T-helper 17 cell (primary cell): ENCODE measurements around the gene MSH6. TPM values are rescaled to one million over a fixed set of nuclear protein-coding genes. Genes with fewer than 3 reads are reported as not detected.

Experiments used
- ATAC-seq: fragments of 150-1000 bp; cut with Tn5 transposase; 2 replicates; pipeline ENCODE4 v1.10.0; 2021; ENCODE audit warnings: mild to moderate bottlenecking, moderate library complexity
- DNase-seq, 3 donors: peaks; one replicate each; pipeline versions ENCODE4 v3.0.0 to v3.0.0-alpha.2; 2020 to 2021
- H3K9me3 ChIP-seq: one replicate; pipeline ENCODE4 v1.7.0; 2013; ENCODE audit warnings: low read length, mild to moderate bottlenecking; ENCODE audit not compliant: control insufficient read depth, poor library complexity, severe bottlenecking
- H3K27ac Mint-ChIP-seq: one replicate; pipeline ENCODE4 v1.8.0; 2022; ENCODE audit warnings: mild to moderate bottlenecking, moderate library complexity, mixed read lengths
- H3K27me3 Mint-ChIP-seq: one replicate; pipeline ENCODE4 v1.8.0; 2022; ENCODE audit warnings: mixed read lengths
- H3K36me3 Mint-ChIP-seq: one replicate; pipeline ENCODE4 v1.8.0; 2022; ENCODE audit warnings: low read depth, mixed read lengths
- H3K4me1 Mint-ChIP-seq: one replicate; pipeline ENCODE4 v1.8.0; 2022; ENCODE audit warnings: mild to moderate bottlenecking, mixed read lengths
- H3K4me3 Mint-ChIP-seq: one replicate; pipeline ENCODE4 v1.8.0; 2022; ENCODE audit warnings: mild to moderate bottlenecking, moderate library complexity, mixed read lengths
- total RNA-seq, 4 donors: library from RNA in 2 of 4; stranded (reverse) in 2 of 4; gene quantifications; one replicate each; pipeline ENCODE4 v1.2.3 and lab custom pipeline; 2022 to 2026

The MSH6 gene, protein sequence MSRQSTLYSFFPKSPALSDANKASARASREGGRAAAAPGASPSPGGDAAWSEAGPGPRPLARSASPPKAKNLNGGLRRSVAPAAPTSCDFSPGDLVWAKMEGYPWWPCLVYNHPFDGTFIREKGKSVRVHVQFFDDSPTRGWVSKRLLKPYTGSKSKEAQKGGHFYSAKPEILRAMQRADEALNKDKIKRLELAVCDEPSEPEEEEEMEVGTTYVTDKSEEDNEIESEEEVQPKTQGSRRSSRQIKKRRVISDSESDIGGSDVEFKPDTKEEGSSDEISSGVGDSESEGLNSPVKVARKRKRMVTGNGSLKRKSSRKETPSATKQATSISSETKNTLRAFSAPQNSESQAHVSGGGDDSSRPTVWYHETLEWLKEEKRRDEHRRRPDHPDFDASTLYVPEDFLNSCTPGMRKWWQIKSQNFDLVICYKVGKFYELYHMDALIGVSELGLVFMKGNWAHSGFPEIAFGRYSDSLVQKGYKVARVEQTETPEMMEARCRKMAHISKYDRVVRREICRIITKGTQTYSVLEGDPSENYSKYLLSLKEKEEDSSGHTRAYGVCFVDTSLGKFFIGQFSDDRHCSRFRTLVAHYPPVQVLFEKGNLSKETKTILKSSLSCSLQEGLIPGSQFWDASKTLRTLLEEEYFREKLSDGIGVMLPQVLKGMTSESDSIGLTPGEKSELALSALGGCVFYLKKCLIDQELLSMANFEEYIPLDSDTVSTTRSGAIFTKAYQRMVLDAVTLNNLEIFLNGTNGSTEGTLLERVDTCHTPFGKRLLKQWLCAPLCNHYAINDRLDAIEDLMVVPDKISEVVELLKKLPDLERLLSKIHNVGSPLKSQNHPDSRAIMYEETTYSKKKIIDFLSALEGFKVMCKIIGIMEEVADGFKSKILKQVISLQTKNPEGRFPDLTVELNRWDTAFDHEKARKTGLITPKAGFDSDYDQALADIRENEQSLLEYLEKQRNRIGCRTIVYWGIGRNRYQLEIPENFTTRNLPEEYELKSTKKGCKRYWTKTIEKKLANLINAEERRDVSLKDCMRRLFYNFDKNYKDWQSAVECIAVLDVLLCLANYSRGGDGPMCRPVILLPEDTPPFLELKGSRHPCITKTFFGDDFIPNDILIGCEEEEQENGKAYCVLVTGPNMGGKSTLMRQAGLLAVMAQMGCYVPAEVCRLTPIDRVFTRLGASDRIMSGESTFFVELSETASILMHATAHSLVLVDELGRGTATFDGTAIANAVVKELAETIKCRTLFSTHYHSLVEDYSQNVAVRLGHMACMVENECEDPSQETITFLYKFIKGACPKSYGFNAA (N-terminal part only)
- total RNA-seq, result 10 to 100 TPM; 24.2 to 27.8 TPM
- total RNA-seq (lab: John Stamatoyannopoulos, UW), result 74.2 to 134 reads per million in 2 donors

DNA sequence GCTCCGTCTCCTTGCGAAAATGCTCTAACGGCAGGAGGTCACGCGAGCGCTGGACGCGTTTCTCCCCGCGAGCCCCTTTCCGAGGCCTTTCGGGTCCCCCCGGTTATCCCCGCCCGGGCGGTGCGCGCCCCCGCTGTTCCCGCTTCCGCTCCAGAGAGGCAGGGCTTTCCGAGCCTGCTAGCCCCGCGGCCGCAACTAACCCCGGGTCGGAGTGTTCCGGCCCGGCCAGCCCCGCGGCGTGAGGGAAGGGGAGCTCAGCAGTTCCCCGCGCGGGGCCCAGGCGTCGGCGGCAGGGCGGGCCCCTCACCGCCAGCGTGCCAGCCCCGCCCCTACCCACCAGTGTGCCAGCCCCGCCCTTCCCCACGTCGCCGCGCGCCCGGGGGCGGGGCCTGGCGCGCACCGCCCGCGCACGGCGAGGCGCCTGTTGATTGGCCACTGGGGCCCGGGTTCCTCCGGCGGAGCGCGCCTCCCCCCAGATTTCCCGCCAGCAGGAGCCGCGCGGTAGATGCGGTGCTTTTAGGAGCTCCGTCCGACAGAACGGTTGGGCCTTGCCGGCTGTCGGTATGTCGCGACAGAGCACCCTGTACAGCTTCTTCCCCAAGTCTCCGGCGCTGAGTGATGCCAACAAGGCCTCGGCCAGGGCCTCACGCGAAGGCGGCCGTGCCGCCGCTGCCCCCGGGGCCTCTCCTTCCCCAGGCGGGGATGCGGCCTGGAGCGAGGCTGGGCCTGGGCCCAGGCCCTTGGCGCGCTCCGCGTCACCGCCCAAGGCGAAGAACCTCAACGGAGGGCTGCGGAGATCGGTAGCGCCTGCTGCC, at the start of gene MSH6:
MSH6 (plus strand) TSS at position 475 of the 815 bp plus-strand sequence; CDS start at position 564, 89 bp downstream.
- peak; percentile 87 to 91 (median 91) for DNase-seq
- ATAC-seq, result peak; percentile 93
- no peaks in the 10 kb centered on the region for H3K27me3 Mint-ChIP-seq
- H3K4me1 Mint-ChIP-seq, result peaks cover 11% of the 10 kb centered on the region
- no peaks in the 10 kb centered on the region for H3K9me3 ChIP-seq
- H3K27ac Mint-ChIP-seq, result peak within 1 kb of the TSS; percentile 72
- peak within 1 kb of the TSS; percentile 96 for H3K4me3 Mint-ChIP-seq
- peaks cover 2% of the 10 kb centered on the region for H3K36me3 Mint-ChIP-seq

DNA sequence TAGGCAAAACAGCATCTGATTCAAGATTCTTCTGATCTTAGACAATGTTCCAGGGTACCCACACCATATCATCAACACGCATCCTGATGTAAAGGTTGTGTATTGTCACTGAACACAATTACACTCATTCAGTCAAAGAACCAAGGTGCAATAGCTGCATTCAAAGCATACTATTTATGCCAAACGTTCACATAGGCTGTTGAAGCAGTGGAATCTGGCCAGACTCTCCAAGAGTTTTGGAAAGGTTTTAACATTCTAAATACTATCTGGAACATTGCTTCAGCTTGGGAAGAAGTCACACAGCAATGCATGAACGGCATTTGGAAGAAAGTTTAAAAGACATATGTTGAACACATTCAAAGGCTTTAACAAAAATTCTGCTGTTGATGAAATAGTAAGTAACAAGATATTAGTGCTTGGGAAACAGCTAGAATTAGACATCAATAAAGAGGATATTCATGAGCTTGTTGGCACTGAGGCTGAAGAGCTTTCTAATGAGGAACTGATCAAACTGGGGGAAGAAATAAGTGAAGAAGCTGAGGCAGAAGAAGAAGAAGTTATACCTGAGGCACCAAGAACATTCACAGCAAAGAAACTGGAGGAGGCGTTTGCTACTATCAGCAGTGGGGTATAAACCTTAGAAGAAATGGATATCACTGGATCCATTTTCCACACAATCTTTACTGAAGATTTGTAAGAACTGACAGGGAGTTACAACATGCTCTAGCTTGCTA, 47.6 kb upstream of the MSH6 start:
- peaks cover 6% of the 10 kb centered on the region for H3K4me1 Mint-ChIP-seq

DNA sequence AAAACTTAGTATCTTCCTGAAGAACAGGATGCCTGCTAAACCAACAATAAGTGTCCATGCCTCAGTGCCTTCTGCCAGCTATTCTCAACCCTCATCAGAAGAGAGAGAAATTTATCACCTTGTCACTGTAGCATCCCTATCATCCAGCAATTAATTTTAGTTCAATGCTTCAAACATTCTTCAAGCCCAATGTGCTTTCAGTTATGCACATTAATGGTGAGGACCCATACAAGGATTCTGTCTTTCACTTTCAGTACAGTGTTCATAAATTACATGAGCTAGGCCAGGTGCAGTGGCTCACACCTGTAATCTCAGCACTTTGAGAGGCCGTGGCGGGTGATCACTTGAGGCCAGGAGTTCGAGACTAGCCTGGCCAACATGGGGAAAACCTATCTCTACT, 47.0 kb upstream of the MSH6 start:
- H3K9me3 ChIP-seq, result no peaks in the 10 kb centered on the region
- H3K36me3 Mint-ChIP-seq, result peaks cover 2% of the 10 kb centered on the region
- H3K4me1 Mint-ChIP-seq, result peaks cover 6% of the 10 kb centered on the region
- no peak overlapping the region for H3K27ac Mint-ChIP-seq
- no peak overlapping the region for H3K4me3 Mint-ChIP-seq
- H3K27me3 Mint-ChIP-seq, result peaks cover 19% of the 10 kb centered on the region
- no peak for DNase-seq
- no peak for ATAC-seq

More for the DNA sequence above, 47.6 kb upstream of the MSH6 start:
- Mint-ChIP-seq H3K4me3 (no peak overlapping the region), H3K36me3 (peaks cover 2% of the 10 kb centered on the region), H3K27ac (no peak overlapping the region), H3K27me3 (peaks cover 19% of the 10 kb centered on the region)
- DNase-seq, result no peak
- no peak for ATAC-seq
- H3K9me3 ChIP-seq, result no peaks in the 10 kb centered on the region

DNA sequence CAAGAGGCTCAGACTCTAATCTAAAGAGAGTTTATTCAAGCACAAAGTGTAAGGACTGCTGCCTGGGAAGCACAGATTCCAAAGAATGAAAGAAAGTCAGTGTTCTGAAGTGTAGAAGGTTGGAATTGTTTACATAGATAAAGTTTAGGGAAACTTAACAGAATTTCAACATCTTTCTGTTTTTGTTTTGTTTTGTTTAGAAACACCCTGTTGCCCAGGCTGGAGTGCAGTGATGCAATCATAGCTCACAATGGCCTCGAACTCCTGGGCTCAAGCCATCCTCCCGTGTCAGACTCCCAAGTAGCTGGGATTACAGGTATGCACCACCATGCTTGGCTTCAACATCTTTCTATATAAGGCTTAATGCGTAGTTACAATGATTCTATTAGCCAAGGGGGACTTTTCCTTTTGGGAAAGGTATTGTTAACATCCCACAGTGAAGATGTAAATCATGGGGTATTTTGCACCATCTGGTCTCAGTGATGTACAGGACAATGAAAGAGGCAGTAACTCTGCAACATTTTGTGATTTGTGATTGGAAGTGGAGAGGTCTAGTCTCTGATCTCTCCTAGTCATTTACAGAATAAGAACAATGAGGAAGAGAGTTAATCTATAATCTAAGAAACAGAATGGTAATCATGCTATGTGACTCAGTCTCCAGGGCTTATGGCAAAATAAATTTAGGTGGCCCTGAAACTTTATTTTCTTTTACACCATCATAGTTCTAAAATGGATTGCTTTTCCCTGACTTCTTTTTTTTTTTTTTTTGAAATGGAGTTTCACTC, 45.6 kb upstream of the MSH6 start:
- Mint-ChIP-seq H3K4me1 (peaks cover 9% of the 10 kb centered on the region), H3K27ac (no peak overlapping the region), H3K36me3 (peaks cover 2% of the 10 kb centered on the region), H3K4me3 (no peak overlapping the region), H3K27me3 (peaks cover 25% of the 10 kb centered on the region)
- ATAC-seq (no peak), DNase-seq (no peak)
- no peaks in the 10 kb centered on the region for H3K9me3 ChIP-seq

DNA sequence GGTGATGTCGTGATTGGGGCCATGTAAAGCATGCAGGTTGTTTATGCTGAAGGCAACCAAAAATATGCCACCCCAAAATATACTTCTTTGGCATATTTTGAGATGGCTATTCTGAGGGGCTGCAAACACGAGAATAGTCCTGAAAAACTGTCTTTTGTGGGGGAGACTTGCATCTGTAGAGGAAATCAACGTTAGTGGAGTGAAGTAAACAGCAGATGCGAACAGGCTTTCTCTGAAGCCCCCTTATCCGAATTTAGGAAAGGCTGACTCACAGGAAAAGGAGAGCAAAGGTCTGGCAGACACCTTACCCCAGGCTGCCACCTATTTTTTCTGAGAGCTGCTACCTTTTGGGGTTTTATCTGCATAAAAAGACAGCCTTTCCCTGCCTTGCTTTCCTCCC, 44.6 kb upstream of the MSH6 start:
- no peaks in the 10 kb centered on the region for H3K9me3 ChIP-seq
- DNase-seq (no peak), ATAC-seq (no peak)
- Mint-ChIP-seq H3K4me1 (peaks cover 10% of the 10 kb centered on the region), H3K27ac (no peak overlapping the region), H3K27me3 (peaks cover 27% of the 10 kb centered on the region), H3K36me3 (peaks cover 2% of the 10 kb centered on the region), H3K4me3 (no peak overlapping the region)

DNA sequence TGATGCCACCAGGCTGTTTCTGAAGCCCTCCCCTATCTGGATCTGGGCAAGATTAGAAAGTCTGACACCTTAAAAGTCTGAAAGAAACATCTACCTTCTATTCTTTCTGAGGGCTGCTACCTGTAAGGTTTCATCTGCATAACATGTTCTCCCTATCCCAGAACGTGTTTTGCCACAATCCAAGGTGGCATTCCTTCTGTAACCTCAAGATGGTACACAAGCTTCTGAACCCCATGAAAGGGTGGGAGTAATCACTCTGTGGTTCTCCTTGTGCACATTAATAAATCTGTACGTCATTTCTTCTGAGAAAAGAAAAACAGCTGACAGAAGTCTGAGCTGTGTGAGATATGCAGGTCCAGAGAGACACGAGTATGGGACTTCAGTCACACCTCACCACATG, 41.8 kb upstream of the MSH6 start:
- Mint-ChIP-seq H3K4me3 (no peak overlapping the region), H3K27ac (no peak overlapping the region), H3K36me3 (no peaks in the 10 kb centered on the region), H3K4me1 (peaks cover 8% of the 10 kb centered on the region), H3K27me3 (peaks cover 29% of the 10 kb centered on the region)
- no peak for DNase-seq
- H3K9me3 ChIP-seq, result no peaks in the 10 kb centered on the region
- ATAC-seq, result no peak

DNA sequence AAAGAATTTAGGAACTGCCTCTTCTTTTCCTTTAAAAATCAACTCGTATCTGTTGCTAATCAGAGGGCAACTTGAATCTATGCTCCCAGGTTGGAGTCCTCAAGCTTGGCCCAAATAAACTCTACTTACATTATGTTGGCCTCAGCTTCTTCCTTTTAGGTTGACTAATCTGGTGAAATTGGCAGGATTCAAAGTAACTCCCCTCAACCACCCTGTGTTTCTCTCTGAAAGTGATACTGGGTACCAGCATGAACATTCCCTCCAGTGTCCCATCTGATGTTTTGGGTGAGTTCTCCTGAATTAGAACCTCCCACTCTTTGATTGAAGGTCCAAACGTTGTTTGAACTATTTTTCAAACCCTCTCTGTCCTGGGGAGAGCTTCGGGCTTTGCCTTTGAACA, 41.3 kb upstream of the MSH6 start:
- H3K36me3 Mint-ChIP-seq, result no peaks in the 10 kb centered on the region
- no peak overlapping the region for H3K4me3 Mint-ChIP-seq
- H3K27ac Mint-ChIP-seq, result no peak overlapping the region
- ATAC-seq (no peak), DNase-seq (no peak)
- H3K27me3 Mint-ChIP-seq, result peaks cover 29% of the 10 kb centered on the region
- H3K4me1 Mint-ChIP-seq, result peaks cover 8% of the 10 kb centered on the region
- no peaks in the 10 kb centered on the region for H3K9me3 ChIP-seq

DNA sequence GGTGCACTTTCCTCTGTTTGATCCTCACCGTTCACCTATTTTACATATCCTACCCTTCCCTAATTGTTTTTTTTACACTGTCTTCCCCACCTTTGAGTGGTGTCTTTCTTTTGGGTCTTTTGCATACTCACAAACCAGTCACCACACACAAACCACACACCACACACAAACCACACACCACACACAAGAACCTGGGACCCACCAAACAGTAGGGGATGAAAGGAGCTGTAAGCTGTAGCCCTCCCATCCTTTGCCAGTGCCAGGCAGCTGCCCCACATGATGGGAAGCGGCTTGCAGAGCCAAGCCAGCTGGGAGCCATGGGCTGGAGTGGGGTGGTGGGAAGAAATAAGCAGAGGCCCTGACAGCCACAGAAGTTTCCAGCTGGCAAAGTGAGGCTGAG, 38.9 kb upstream of the MSH6 start:
- no peaks in the 10 kb centered on the region for H3K9me3 ChIP-seq
- Mint-ChIP-seq H3K27ac (no peak overlapping the region), H3K36me3 (no peaks in the 10 kb centered on the region), H3K27me3 (peaks cover 29% of the 10 kb centered on the region), H3K4me3 (no peak overlapping the region), H3K4me1 (peaks cover 6% of the 10 kb centered on the region)
- DNase-seq (no peak), ATAC-seq (no peak)

DNA sequence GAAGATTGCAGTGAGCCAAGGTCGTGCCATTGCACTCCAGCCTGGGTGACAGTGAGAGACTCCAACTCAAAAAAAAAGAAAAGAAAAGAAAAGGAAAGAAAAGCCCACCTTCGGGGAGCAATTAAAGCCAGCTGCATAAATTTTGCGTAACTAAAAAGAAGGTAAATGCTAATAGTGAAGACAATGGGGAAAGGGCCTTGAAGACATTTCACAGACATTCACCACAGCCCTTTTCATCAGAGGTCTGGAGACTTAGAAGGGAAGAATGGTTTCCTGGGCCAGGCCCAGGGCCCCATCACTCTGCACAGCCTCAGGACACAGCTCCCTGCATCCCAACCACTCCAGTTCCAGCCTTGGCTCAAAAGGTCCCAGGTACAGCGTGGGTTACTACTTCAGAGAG, 35.1 kb upstream of the MSH6 start:
- H3K27ac Mint-ChIP-seq, result no peak overlapping the region
- H3K9me3 ChIP-seq, result no peaks in the 10 kb centered on the region
- peaks cover 16% of the 10 kb centered on the region for H3K27me3 Mint-ChIP-seq
- H3K4me1 Mint-ChIP-seq, result peaks cover 9% of the 10 kb centered on the region
- ATAC-seq, result no peak
- H3K4me3 Mint-ChIP-seq, result no peak overlapping the region
- no peaks in the 10 kb centered on the region for H3K36me3 Mint-ChIP-seq
- DNase-seq, result no peak

DNA sequence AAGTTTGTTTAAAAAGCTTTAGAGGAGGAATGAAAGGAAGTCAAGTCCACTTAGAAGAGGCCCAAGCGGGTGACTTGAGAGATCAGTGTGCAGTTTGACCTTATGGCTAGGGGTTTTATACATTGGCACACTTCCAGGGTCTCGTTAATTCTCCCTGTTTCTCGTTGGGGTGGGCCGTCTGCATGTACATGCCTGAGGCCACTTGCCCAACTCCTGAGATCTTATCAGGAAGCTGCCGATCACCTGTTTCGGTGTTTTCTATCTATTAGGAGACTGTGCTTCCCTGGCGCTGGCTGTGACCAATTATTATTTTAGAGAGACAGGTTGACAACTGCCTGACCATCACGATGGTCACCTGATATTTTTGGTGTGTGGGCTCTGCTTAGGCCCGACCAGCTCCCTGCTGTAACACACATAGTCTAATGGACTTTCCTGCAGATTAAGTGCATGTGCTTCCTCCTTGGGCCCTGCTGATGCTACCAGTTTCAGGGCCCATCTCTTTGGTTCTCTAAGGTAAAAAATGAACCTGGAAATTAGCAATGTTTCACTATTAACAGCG, 31.0 kb upstream of the MSH6 start:
- Mint-ChIP-seq H3K4me1 (peaks cover 7% of the 10 kb centered on the region), H3K4me3 (peak overlapping the region; percentile 49), H3K27me3 (no peaks in the 10 kb centered on the region), H3K27ac (peak overlapping the region; percentile 88), H3K36me3 (no peaks in the 10 kb centered on the region)
- DNase-seq, result no peak
- no peaks in the 10 kb centered on the region for H3K9me3 ChIP-seq
- peak; percentile 34 for ATAC-seq

DNA sequence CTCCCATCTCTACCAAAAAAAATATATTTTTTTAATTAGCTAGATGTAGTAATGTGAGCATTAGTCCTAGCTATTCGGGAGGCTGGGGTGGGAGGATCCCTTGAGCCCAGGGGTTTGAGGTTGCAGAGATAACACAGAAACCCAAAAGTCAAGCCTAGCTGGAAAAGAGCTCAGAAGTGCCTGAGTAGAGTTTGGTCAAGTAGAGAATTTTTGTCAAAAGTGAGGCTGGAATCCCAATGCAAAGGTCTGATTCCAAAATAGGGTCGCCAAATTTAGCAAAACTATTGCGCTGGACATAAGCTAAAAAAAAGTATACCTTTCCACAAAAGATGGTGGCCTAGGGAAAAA, 15.5 kb upstream of the MSH6 start:
- H3K27ac Mint-ChIP-seq, result no peak overlapping the region
- H3K4me1 Mint-ChIP-seq, result peaks cover 8% of the 10 kb centered on the region
- H3K36me3 Mint-ChIP-seq, result no peaks in the 10 kb centered on the region
- peaks cover 12% of the 10 kb centered on the region for H3K27me3 Mint-ChIP-seq
- no peak overlapping the region for H3K4me3 Mint-ChIP-seq
- H3K9me3 ChIP-seq, result no peaks in the 10 kb centered on the region
- no peak for ATAC-seq
- DNase-seq, result no peak
